Liver (tissue), 9 donors: ENCODE measurements around the gene H1-8. TPM values are rescaled to one million over a fixed set of nuclear protein-coding genes. Genes with fewer than 3 reads are reported as not detected.

ENCODE experiments used
- DNase-seq: peaks from one replicate; pipeline ENCODE4 v3.0.0-alpha.2; 2017; ENCODE audit warnings: low spot score
- H3K27ac ChIP-seq, 2 donors: one replicate each; pipeline ENCODE4 v1.7.0; 2013; ENCODE audit warnings: inconsistent platforms in 2 of 2, low read length in 2 of 2, control low read depth in 1 of 2, low read depth in 1 of 2, mild to moderate bottlenecking in 1 of 2
- H3K27me3 ChIP-seq, 4 donors: one replicate each; pipeline versions ENCODE4 v1.6.1 to v1.7.0; 2013; ENCODE audit warnings: low read length in 3 of 4, inconsistent platforms in 1 of 4, mild to moderate bottlenecking in 1 of 4, moderate library complexity in 1 of 4; ENCODE audit not compliant: control insufficient read depth in 4 of 4, insufficient read depth in 4 of 4
- H3K36me3 ChIP-seq, 4 donors: one replicate each; pipeline versions ENCODE4 v1.6.1 to v1.7.0; 2013; ENCODE audit warnings: low read length in 3 of 4, mild to moderate bottlenecking in 3 of 4, low read depth in 1 of 4, moderate library complexity in 1 of 4; ENCODE audit not compliant: control insufficient read depth in 4 of 4, insufficient read depth in 3 of 4
- H3K4me1 ChIP-seq, 4 donors: one replicate each; pipeline versions ENCODE4 v1.6.1 to v1.7.0; 2013; ENCODE audit warnings: low read length in 3 of 4, mild to moderate bottlenecking in 3 of 4, moderate library complexity in 1 of 4; ENCODE audit not compliant: control insufficient read depth in 4 of 4, insufficient read depth in 4 of 4
- H3K4me3 ChIP-seq, 3 donors: one replicate each; pipeline versions ENCODE4 v1.6.1 to v1.7.0; 2013; ENCODE audit warnings: low read length in 3 of 3, control low read depth in 1 of 3, low read depth in 1 of 3, mild to moderate bottlenecking in 1 of 3
- H3K9ac ChIP-seq, 2 donors: one replicate each; pipeline ENCODE4 v1.7.0; 2013; ENCODE audit warnings: low read length in 2 of 2, mild to moderate bottlenecking in 2 of 2, moderate library complexity in 2 of 2, control low read depth in 1 of 2, low read depth in 1 of 2
- H3K9me3 ChIP-seq, 4 donors: one replicate each; pipeline versions ENCODE4 v1.6.1 to v1.7.0; 2013; ENCODE audit warnings: low read length in 3 of 4; ENCODE audit not compliant: control insufficient read depth in 4 of 4
- FOXA2 ChIP-seq: IDR thresholded peaks from 2 replicates; pipeline ENCODE4 v1.6.1; 2016; ENCODE audit warnings: antibody characterized with exemption
- HNF4G ChIP-seq: IDR thresholded peaks from 2 replicates; pipeline ENCODE4 v1.6.1; 2016; ENCODE audit warnings: antibody characterized with exemption
- JUND ChIP-seq, 2 donors: IDR thresholded peaks; 2 replicates each; pipeline ENCODE4 v1.6.1; 2016; ENCODE audit warnings: antibody characterized with exemption in 2 of 2
- NR2F2 ChIP-seq: IDR thresholded peaks from 2 replicates; pipeline ENCODE4 v1.6.1; 2016; ENCODE audit warnings: antibody characterized with exemption
- RXRA ChIP-seq, 2 donors: IDR thresholded peaks; 2 replicates each; pipeline ENCODE4 v1.6.1; 2017 to 2018; ENCODE audit warnings: antibody characterized with exemption in 2 of 2, mild to moderate bottlenecking in 1 of 2
- SP1 ChIP-seq: IDR thresholded peaks from 2 replicates; pipeline ENCODE4 v1.6.1; 2018; ENCODE audit warnings: antibody characterized with exemption, mild to moderate bottlenecking
- TAF1 ChIP-seq: conservative IDR thresholded peaks from 2 replicates; pipeline ENCODE4 v1.6.1; 2016; ENCODE audit warnings: antibody characterized with exemption, mild to moderate bottlenecking
- YY1 ChIP-seq: IDR thresholded peaks from 2 replicates; pipeline ENCODE4 v1.6.1; 2016; ENCODE audit warnings: antibody characterized with exemption, mild to moderate bottlenecking
- WGBS: extraction: QIAGEN DNeasy Blood & Tissue Kit; methylation state at CpG from one replicate; pipeline ENCODE4 v1.1.7; 2013; 5-methylcytosine and 5-hydroxymethylcytosine counted together
- polyA plus RNA-seq, 2 donors: library from polyadenylated mRNA; stranded (reverse) in 1 of 2; unstranded in 1 of 2; fragments of 200-250 nt in 1 of 2; fragments of >200 nt in 1 of 2; fragmentation: Nextera tagmentation in 1 of 2; extraction: Ambion mirVana in 1 of 2; gene quantifications; one replicate each; pipeline versions ENCODE4 v1.2.1 to v1.2.3, GENCODE V29; 2013 to 2015
- total RNA-seq, 2 donors: library from RNA; depleted of rRNA; stranded (reverse); fragments of >200 nt; gene quantifications; one replicate each; pipeline ENCODE4 v1.2.3, GENCODE V29; 2014
- TF ChIP-seq, protein P1 (sequence below): IDR thresholded peaks from 2 replicates; pipeline ENCODE4 v1.6.1; 2016; ENCODE audit warnings: antibody characterized with exemption, mild to moderate bottlenecking
- TF ChIP-seq, protein P2 (sequence below): IDR thresholded peaks from 2 replicates; pipeline ENCODE4 v1.6.1; 2016; ENCODE audit warnings: antibody characterized with exemption
- TF ChIP-seq, protein P3 (sequence below): IDR thresholded peaks from 2 replicates; pipeline ENCODE4 v1.6.1; 2016; ENCODE audit warnings: antibody characterized with exemption
- TF ChIP-seq, protein P4 (sequence below): IDR thresholded peaks from 2 replicates; pipeline ENCODE4 v1.6.1; 2016; ENCODE audit warnings: antibody characterized with exemption
- donor health status: healthy.
- donor health status: healthy.
- donor health status: healthy.
- donor health status: healthy.
- donor health status: healthy.

Gene H1-8
- total and polyA plus RNA-seq, 4 donors, result not detected

GRCh38 chr3:129556890-129557547 is 14.0 kb downstream of the H1-8 start:
- Histone ChIP-seq H3K36me3 (peaks cover 0 to 1% (median 0%) of the 10 kb centered on the region in 4 donors), H3K4me1 (peaks cover 0 to 13% (median 2%) of the 10 kb centered on the region in 4 donors), H3K9me3 (no peaks in the 10 kb centered on the region), H3K4me3 (no peak overlapping the region), H3K9ac (no peak overlapping the region), H3K27ac (no peak overlapping the region), H3K27me3 (no peaks in the 10 kb centered on the region)
- DNase-seq, result no peak
- TF ChIP-seq JUND (IDR thresholded peaks at IDR 0.05), result no peak
- TF ChIP-seq TAF1, result no peak
- TF ChIP-seq, protein P1, sequence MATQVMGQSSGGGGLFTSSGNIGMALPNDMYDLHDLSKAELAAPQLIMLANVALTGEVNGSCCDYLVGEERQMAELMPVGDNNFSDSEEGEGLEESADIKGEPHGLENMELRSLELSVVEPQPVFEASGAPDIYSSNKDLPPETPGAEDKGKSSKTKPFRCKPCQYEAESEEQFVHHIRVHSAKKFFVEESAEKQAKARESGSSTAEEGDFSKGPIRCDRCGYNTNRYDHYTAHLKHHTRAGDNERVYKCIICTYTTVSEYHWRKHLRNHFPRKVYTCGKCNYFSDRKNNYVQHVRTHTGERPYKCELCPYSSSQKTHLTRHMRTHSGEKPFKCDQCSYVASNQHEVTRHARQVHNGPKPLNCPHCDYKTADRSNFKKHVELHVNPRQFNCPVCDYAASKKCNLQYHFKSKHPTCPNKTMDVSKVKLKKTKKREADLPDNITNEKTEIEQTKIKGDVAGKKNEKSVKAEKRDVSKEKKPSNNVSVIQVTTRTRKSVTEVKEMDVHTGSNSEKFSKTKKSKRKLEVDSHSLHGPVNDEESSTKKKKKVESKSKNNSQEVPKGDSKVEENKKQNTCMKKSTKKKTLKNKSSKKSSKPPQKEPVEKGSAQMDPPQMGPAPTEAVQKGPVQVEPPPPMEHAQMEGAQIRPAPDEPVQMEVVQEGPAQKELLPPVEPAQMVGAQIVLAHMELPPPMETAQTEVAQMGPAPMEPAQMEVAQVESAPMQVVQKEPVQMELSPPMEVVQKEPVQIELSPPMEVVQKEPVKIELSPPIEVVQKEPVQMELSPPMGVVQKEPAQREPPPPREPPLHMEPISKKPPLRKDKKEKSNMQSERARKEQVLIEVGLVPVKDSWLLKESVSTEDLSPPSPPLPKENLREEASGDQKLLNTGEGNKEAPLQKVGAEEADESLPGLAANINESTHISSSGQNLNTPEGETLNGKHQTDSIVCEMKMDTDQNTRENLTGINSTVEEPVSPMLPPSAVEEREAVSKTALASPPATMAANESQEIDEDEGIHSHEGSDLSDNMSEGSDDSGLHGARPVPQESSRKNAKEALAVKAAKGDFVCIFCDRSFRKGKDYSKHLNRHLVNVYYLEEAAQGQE, result no peak
- TF ChIP-seq HNF4G, result no peak
- TF ChIP-seq, protein P2, sequence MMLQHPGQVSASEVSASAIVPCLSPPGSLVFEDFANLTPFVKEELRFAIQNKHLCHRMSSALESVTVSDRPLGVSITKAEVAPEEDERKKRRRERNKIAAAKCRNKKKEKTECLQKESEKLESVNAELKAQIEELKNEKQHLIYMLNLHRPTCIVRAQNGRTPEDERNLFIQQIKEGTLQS, result no peak
- no peak for TF ChIP-seq SP1
- WGBS, result 87% methylated on average over 31 of the region's 31 CpGs

GRCh38 chr3:129557548-129557894 is 14.5 kb downstream of the H1-8 start:
- no peaks in the 10 kb centered on the region for H3K27me3 ChIP-seq
- H3K9ac ChIP-seq, result no peak overlapping the region
- no peak for DNase-seq
- peaks cover 0 to 1% (median 0%) of the 10 kb centered on the region in 4 donors for H3K36me3 ChIP-seq
- peaks cover 0 to 13% (median 2%) of the 10 kb centered on the region in 4 donors for H3K4me1 ChIP-seq
- TF ChIP-seq NR2F2 (no peak), YY1 (no peak), FOXA2 (no peak), JUND (IDR thresholded peaks at IDR 0.05) (no peak), RXRA (IDR thresholded peaks at IDR 0.05) (no peak), HNF4G (no peak)
- TF ChIP-seq, protein P3, sequence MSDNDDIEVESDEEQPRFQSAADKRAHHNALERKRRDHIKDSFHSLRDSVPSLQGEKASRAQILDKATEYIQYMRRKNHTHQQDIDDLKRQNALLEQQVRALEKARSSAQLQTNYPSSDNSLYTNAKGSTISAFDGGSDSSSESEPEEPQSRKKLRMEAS, result no peak
- TF ChIP-seq, protein P4, sequence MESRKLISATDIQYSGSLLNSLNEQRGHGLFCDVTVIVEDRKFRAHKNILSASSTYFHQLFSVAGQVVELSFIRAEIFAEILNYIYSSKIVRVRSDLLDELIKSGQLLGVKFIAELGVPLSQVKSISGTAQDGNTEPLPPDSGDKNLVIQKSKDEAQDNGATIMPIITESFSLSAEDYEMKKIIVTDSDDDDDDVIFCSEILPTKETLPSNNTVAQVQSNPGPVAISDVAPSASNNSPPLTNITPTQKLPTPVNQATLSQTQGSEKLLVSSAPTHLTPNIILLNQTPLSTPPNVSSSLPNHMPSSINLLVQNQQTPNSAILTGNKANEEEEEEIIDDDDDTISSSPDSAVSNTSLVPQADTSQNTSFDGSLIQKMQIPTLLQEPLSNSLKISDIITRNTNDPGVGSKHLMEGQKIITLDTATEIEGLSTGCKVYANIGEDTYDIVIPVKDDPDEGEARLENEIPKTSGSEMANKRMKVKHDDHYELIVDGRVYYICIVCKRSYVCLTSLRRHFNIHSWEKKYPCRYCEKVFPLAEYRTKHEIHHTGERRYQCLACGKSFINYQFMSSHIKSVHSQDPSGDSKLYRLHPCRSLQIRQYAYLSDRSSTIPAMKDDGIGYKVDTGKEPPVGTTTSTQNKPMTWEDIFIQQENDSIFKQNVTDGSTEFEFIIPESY, result no peak
- no peak overlapping the region for H3K4me3 ChIP-seq
- WGBS, result 84% methylated on average over 11 of the region's 11 CpGs
- no peak overlapping the region for H3K27ac ChIP-seq
- no peaks in the 10 kb centered on the region for H3K9me3 ChIP-seq
